NCI-H187 (cell line): Measurements from ENCODE around the gene ZNF366.

Experiments
- DNase-seq, 2 experiments: peaks; one replicate each; lab custom pipeline; 2025; lab: John Stamatoyannopoulos, UW

Gene ZNF366

GRCh38 chr5:72464071-72464470, 43.1 kb downstream of the ZNF366 start:
- DNase-seq = no peak

- no peak for DNase-seq
Measured at GRCh38 chr5:72463449-72464052, 43.7 kb downstream of the ZNF366 start.

- no peak for DNase-seq
Measured at GRCh38 chr5:72460413-72460812, 46.8 kb downstream of the ZNF366 start.

- DNase-seq = no peak
Measured at GRCh38 chr5:72459913-72460312, 47.3 kb downstream of the ZNF366 start.

- no peak for DNase-seq
Measured at GRCh38 chr5:72459089-72459661, 48.0 kb downstream of the ZNF366 start.

GRCh38 chr5:72458407-72458806, 48.8 kb downstream of the ZNF366 start:
- no peak for DNase-seq

- no peak for DNase-seq
Measured at GRCh38 chr5:72457491-72457890, 49.7 kb downstream of the ZNF366 start.

- DNase-seq = no peak
Measured at GRCh38 chr5:72456391-72457074, 50.7 kb downstream of the ZNF366 start.

GRCh38 chr5:72455476-72455875, 51.7 kb downstream of the ZNF366 start:
- DNase-seq = no peak

- DNase-seq = no peak
Measured at GRCh38 chr5:72454996-72455395, 52.2 kb downstream of the ZNF366 start.

GRCh38 chr5:72453246-72453775, 53.9 kb downstream of the ZNF366 start:
- DNase-seq = no peak

- DNase-seq = no peak
Measured at GRCh38 chr5:72452515-72453245, 54.5 kb downstream of the ZNF366 start.

GRCh38 chr5:72451741-72452505, 55.3 kb downstream of the ZNF366 start:
- DNase-seq = no peak

GRCh38 chr5:72448368-72448767, 58.8 kb downstream of the ZNF366 start:
- no peak for DNase-seq

GRCh38 chr5:72447751-72448150, 59.5 kb downstream of the ZNF366 start:
- DNase-seq = no peak

GRCh38 chr5:72445969-72446368, 61.2 kb downstream of the ZNF366 start:
- no peak for DNase-seq

- DNase-seq = no peak
Measured at GRCh38 chr5:72443883-72444282, 63.3 kb downstream of the ZNF366 start.

- DNase-seq = no peak
Measured at GRCh38 chr5:72441862-72442540, 65.2 kb downstream of the ZNF366 start.

GRCh38 chr5:72441094-72441723, 66.0 kb downstream of the ZNF366 start:
- no peak for DNase-seq

- DNase-seq = no peak
Measured at GRCh38 chr5:72440207-72440638, 67.0 kb downstream of the ZNF366 start.

GRCh38 chr5:72439192-72439591, 68.0 kb downstream of the ZNF366 start:
- DNase-seq = no peak
